ENCODE measurements around the gene SEMA4C.

Gene SEMA4C, protein sequence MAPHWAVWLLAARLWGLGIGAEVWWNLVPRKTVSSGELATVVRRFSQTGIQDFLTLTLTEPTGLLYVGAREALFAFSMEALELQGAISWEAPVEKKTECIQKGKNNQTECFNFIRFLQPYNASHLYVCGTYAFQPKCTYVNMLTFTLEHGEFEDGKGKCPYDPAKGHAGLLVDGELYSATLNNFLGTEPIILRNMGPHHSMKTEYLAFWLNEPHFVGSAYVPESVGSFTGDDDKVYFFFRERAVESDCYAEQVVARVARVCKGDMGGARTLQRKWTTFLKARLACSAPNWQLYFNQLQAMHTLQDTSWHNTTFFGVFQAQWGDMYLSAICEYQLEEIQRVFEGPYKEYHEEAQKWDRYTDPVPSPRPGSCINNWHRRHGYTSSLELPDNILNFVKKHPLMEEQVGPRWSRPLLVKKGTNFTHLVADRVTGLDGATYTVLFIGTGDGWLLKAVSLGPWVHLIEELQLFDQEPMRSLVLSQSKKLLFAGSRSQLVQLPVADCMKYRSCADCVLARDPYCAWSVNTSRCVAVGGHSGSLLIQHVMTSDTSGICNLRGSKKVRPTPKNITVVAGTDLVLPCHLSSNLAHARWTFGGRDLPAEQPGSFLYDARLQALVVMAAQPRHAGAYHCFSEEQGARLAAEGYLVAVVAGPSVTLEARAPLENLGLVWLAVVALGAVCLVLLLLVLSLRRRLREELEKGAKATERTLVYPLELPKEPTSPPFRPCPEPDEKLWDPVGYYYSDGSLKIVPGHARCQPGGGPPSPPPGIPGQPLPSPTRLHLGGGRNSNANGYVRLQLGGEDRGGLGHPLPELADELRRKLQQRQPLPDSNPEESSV

GRCh38 chr2:96869822-96870625, at the start of gene SEMA4C:
Gene SEMA4C (minus strand): TSS chr2:96870080. CDS start chr2:96867886, 2,194 bp downstream.
- DNase-seq (ENCODE audit: low read depth), result peak; percentile 56

DNA sequence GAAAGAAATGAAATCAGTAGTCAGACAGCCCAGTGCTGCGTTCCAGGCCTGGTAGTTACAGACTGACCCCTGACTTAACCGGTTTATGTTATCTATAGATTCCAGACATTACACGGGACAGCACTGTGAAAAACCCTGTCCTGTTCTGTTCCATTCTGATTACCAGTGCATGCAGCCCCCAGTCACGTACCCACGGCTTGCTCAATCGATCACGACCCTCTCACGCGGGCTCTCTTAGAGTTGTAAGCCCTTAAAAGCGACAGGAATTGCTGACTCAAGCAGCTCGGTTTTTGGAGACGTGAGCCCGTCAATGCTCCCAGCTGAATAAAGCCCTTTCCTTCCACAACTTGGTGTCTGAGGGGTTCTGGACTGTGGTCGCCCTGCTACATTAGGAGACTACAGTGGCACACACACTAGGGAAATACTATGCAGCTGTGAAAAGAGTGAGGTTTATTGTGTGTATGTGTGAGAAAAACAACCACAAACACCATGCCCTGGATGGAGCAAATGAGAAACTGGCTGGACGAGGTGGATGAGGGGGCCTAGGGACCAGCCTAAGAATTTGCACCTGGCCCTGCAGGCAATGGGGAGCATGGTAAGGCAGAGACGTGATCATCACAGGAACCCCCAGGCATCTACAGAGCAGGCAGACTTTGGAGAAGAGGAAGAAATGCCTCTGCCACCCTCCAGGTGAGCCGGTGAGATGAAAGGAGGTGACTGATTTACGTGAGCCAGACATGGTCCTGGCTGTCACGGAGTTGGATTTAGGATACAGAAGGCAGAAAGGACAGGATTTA, 49.1 kb upstream of the SEMA4C start:
- no peak for DNase-seq (ENCODE audit: low read depth)

DNA sequence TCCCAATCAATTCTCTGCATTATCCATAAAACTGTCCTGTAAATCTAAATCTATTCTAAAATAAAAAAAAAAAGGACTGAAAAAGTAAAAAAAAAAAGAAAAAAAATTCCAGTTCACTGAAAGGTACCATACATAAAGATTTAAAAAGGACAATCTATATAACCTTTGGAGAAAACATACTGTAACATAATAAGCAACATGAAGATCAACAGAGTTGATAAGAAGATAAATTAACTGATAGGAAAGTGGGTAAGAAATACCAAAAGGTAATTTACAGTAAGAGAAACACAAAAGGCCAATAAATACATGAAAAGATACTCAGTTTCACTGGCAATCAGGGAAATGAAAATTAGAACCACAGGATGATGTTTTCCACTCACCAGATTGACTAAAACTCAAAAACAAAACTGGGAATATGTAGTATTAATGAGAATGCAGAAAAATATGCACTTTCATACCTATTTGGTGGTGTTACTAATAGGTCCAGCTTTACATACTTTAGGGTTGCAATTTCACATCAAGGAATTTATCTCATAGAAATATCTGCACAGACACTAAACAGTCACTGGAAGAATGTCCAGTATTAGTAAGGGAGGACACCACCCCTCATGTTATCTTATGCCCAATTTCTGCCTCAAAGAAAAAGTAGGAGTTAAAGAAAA, 48.3 kb upstream of the SEMA4C start:
- DNase-seq (ENCODE audit: low read depth), result no peak

- DNase-seq (ENCODE audit: low read depth), result no peak
Measured at GRCh38 chr2:96916646-96917543, 47.0 kb upstream of the SEMA4C start.

GRCh38 chr2:96916156-96916630, 46.3 kb upstream of the SEMA4C start:
- DNase-seq (ENCODE audit: low read depth), result no peak

GRCh38 chr2:96914332-96914731, 44.5 kb upstream of the SEMA4C start:
- no peak for DNase-seq (ENCODE audit: low read depth)

DNA sequence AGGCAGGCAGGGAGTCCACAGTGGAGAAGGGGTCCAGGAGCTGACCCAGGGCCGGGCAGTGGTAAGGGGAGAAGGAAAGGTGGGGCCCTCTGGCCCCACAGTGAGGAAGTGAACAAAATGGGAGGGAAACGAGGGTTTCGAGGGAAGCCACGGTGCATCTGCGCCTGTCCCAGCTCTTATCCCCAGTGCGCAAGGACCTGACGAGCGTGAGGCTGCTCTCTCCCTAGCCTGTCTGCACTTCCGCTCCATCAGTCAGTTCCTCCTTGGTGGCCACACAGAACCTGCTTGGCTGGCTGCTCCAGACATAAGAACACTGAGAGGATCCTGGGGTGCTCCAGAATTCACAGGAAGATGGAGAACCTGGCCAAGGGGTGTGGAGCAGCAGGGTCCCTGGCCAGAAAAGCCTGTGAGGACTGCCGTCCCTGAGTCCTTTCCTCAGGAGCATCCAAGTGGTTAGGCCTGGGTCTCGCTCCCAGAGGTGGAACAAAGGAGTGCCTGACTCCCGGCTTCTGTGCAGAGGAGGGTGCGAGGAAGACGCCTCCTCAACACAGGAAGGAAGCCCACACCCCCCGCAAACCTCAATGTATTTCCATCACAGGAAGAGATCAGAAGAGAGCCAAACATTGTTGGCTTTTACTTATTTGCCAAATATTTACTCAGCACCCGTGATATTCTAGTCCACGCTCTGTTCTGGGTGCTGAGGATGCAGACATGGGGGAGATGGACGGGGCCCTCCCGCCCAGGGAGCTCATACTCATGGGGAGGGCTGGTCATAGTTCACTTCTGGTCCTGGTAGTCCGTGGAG, 43.7 kb upstream of the SEMA4C start:
- DNase-seq (ENCODE audit: low read depth), result peak; percentile 41

DNA sequence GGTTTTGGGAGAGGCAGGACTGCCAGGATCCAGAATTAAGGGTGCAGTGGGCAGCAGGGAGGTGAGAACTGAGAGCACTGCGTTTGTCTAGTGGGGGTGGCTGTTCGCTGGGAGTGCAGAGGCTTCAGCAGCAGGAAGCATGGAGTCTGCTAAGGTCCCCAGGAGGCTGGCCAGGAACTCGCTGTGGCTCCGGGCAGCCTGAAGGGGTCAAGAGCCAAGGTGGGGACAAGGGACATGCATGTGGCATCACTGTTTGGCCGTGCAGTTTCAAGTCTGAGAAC, 43.2 kb upstream of the SEMA4C start:
- DNase-seq (ENCODE audit: low read depth), result no peak

- DNase-seq (ENCODE audit: low read depth), result no peak
Measured at GRCh38 chr2:96912346-96913116, 42.7 kb upstream of the SEMA4C start.

DNA sequence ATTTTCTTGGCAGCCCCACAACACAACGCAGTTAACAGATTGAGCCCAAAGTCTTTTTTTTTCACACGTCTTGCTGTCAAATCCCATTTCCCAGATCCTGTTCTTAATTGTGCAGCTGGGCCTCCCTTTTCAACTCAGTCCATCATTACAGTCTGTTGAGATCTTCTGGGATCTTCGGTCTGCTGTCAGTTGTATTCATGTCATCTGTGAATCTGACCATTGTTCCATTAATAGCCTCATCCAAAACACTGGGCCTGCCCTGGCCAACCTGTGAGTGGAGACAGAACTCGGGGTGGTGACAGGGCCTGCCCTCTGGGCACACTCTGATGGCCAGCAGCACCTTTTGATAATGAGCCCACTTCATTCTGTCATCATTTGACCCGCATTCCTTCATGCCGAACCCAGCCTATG, 39.7 kb upstream of the SEMA4C start:
- no peak for DNase-seq (ENCODE audit: low read depth)

GRCh38 chr2:96907115-96908041, 37.5 kb upstream of the SEMA4C start:
- no peak for DNase-seq (ENCODE audit: low read depth)

DNA sequence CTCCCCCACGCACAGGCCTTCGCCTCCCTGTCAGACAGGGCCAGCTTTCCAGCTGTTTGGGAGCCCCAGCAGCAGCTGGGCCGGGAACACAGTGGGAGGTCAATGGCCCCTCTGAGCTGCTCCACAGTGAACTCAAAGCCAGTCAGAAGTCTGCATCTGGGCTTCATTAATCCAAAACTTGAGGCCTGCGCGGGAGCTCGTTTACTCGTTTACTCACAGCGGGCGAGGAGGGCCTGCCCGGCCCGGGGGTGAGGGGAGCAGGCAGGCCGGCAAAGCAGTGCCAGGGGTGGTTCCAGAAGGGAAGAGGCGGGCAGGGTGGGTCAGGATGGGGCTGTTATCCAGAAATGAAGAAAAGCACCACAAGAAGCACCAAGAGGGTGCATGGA, 36.8 kb upstream of the SEMA4C start:
- no peak for DNase-seq (ENCODE audit: low read depth)

- DNase-seq (ENCODE audit: low read depth), result no peak
Measured at GRCh38 chr2:96903815-96904214, 33.9 kb upstream of the SEMA4C start.

DNA sequence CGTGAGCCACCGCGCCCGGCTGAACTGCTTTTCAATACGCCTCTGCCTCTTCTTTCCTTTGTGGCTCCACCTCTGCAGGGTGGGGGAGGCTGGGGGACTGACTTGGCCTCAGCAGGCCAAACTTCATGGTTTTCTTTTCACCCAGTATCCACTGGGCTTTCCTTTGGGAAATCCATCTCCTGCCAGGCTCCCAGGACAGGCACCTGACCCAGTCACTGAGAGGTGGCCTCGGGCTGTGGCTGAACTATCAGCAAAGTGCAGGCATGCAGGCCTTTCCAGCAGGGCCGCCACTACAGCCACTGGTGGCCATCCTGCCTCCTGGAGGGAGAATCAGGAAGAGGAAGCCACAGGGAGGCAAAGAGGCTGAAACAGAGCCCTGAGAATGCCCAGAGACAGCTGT, 33.4 kb upstream of the SEMA4C start:
- DNase-seq (ENCODE audit: low read depth), result no peak

- DNase-seq (ENCODE audit: low read depth), result no peak
Measured at GRCh38 chr2:96900237-96900636, 30.4 kb upstream of the SEMA4C start.

DNA sequence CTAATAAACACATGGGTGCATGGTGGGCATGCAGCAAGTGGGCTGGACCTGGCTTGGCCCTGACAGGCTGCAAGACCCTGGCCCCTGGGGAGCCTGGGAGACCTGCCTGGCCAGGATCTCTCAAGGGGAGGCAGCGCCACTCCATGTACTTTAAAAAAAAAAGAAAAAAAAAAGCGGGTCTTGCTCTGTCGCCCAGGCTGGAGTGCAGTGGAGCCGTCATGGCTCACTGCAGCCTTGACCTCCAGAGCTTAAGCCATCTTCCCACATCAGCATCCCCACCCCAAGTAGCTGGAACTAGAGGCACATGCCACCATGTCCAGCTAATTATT, 29.5 kb upstream of the SEMA4C start:
- no peak for DNase-seq (ENCODE audit: low read depth)

- DNase-seq (ENCODE audit: low read depth), result no peak
Measured at GRCh38 chr2:96898641-96899412, 28.9 kb upstream of the SEMA4C start.
